ENCODE measurements around the gene UQCR11.
"Not testable (repeated sequence)": the region's sequence is repeated elsewhere in the genome, so short reads cannot be mapped to it uniquely, and the experiment has no call there.

Gene UQCR11

DNA sequence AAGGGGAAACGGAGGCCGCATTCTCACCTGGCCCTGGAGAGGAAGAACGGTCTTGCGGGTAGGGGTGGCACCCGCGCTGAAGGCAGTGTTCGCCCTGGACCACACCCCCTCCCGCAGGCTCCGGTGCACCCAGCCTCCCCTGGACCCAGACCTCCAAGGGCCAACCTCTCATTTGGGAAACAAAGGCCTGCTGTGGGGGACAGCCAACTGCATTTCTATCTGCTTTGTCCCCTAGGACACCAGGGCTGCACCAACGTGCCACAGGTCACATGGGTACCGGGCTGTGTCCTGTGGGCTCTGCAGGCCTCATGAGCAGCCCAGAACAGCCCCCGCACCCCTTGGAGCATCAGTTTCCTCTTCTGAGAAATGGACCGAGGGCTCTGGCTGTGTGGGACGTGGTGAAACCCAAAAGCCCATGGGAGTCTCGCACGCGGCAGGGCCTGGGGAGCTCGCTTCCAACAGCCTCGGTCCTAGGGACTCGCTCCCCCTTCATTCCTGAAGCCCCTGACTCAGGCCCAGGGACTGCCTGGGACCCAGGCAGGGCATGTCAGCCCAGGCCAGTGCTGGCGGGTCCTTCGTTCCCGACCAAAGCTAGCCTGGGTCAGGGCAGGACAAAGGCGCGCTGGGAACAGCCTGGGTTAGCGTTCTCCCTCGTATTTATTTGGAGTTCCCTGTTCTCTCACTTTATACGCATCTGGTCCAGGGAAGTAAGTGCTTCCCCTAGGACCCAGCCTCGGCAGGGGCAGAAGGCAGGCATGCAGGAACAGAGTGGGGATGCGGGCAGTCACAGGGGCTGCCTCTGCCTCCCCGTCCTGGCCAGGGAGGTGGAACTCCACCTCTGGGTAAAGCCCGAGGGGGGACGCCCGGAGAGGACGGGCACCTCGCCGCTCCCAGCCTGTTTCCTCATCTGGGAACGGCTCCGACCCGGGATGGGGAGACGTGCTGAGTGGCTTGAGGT lies 42.5 kb upstream of the UQCR11 start:
- Mint-ChIP-seq H3K27ac (ENCODE audit: low read depth) (no peak overlapping the region), H3K27me3 (no peaks in the 10 kb centered on the region), H3K9me3 (no peaks in the 10 kb centered on the region), H3K36me3 (ENCODE audit: insufficient read depth) (peaks cover 24% of the 10 kb centered on the region), H3K4me3 (no peak overlapping the region), H3K4me1 (peaks cover 31% of the 10 kb centered on the region)
- ATAC-seq (replicated peaks; ENCODE audit: extremely low read depth, poor library complexity, severe bottlenecking) (no peak), DNase-seq (ENCODE audit: low spot score in 2 of 2) (no peak)

DNA sequence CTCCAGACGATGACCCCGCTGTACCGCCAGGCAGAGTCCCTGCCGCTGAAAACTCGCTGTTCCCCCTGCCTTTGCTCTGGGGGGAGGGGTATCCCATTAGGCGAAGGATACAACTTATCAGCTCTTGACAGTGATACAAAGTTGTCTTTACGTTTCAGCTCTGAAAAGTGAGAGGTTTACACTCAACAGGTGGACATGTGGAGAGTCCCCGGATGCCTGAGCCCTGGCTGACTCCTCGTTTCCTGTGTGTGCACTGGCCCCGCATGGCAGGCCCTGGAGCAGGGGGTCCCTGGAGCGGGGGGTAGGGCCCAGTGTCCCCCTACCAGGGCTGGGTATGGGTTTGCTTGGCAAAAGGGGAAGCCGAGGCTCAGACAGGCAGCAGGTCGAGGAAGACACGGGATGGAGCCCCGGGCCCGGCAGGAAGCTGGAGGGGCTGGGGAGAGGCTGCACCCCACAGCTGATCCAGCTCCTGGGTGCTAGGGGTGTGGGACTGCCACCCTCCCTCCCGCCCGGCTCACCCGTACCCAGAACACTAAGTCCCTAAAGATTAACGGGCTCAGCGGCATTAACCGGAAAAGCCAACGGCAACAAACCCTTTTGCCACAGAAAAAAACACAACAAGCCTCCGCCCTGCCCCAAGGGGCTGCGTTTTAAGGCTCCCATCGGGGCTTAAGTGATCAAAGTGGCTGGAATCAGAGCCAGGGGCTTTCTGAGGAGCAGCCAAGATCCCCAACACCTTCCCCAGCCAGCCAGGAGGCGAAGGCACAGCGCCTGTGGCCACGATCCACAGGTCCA lies 41.6 kb upstream of the UQCR11 start:
- H3K36me3 Mint-ChIP-seq (ENCODE audit: insufficient read depth) = peaks cover 25% of the 10 kb centered on the region
- no peaks in the 10 kb centered on the region for H3K27me3 Mint-ChIP-seq
- no peaks in the 10 kb centered on the region for H3K9me3 Mint-ChIP-seq
- peaks cover 31% of the 10 kb centered on the region for H3K4me1 Mint-ChIP-seq
- H3K27ac Mint-ChIP-seq (ENCODE audit: low read depth) = no peak overlapping the region
- ATAC-seq (replicated peaks; ENCODE audit: extremely low read depth, poor library complexity, severe bottlenecking) (no peak), DNase-seq (ENCODE audit: low spot score in 2 of 2) (no peak)
- H3K4me3 Mint-ChIP-seq = no peak overlapping the region

DNA sequence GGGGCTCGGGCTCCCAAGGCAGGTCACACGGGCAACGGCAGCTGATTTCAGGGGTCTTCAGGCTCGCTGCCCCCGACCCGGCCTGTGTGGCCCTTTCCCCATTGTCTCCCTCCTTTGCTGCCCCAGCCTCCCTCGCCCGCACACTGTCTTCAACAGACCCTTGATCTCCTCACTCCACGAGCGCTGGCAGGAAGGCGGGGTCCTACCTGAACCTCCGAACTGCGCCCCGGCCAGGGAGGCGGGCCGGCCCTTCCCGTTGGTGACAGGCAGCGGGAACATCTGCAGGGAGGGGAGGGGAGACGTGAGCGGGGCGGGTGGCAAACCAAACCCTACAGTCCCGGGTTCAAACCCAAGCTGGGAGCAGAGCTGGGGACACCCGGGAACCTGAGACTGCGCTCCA lies 40.9 kb upstream of the UQCR11 start:
- Mint-ChIP-seq H3K27ac (ENCODE audit: low read depth) (no peak overlapping the region), H3K4me3 (no peak overlapping the region), H3K27me3 (no peaks in the 10 kb centered on the region), H3K4me1 (peaks cover 27% of the 10 kb centered on the region), H3K9me3 (no peaks in the 10 kb centered on the region), H3K36me3 (ENCODE audit: insufficient read depth) (peaks cover 28% of the 10 kb centered on the region)
- ATAC-seq (replicated peaks; ENCODE audit: extremely low read depth, poor library complexity, severe bottlenecking) = no peak
- no peak for DNase-seq (ENCODE audit: low spot score in 2 of 2)

DNA sequence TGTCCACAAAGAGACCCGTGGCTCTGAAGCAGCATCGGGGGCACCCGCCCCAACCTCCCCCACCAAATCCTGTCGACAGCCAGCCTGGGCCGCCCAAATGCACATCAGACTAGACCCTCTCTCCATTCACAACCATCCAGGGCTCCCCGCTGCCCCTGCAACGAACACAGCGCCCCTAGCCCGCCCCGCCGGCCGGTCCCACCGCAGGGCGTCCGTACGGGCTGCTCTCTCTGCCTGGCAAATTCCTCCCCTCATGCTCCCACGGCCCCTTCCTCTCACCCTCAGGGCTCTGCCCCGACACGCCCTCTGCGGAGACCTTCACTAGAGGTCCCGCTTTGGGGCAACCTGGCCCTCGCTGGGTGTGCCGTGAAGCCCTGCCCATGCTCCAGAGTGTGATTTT lies 40.0 kb upstream of the UQCR11 start:
- H3K36me3 Mint-ChIP-seq (ENCODE audit: insufficient read depth) = peaks cover 25% of the 10 kb centered on the region
- H3K27ac Mint-ChIP-seq (ENCODE audit: low read depth) = no peak overlapping the region

DNA sequence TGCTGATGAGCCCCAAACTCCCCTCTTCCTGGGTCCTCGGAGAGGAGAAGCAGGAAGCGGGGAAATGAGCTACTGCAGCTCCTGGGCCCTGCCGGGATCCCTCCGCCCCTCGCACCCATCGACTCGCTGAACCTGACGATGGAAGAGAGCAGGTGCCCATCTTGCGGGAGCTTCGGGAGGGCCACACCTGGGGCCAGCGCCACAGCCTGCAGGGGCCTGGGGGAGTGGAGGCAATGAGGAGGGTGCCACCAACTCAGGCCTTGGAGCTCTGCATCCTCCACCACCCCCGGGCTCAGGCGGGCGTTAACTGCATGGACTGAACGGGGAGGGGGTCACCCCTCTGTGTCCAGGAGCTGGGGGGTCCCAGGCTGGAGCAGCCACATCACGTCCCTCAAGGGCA lies 38.8 kb upstream of the UQCR11 start:
- DNase-seq (ENCODE audit: low spot score in 2 of 2) (no peak), ATAC-seq (replicated peaks; ENCODE audit: extremely low read depth, poor library complexity, severe bottlenecking) (no peak)
- H3K9me3 Mint-ChIP-seq = no peaks in the 10 kb centered on the region
- H3K27ac Mint-ChIP-seq (ENCODE audit: low read depth) = no peak overlapping the region
- no peak overlapping the region for H3K4me3 Mint-ChIP-seq
- H3K4me1 Mint-ChIP-seq = peaks cover 15% of the 10 kb centered on the region
- peaks cover 28% of the 10 kb centered on the region for H3K36me3 Mint-ChIP-seq (ENCODE audit: insufficient read depth)
- H3K27me3 Mint-ChIP-seq = no peaks in the 10 kb centered on the region

More for the DNA sequence above, 40.0 kb upstream of the UQCR11 start:
- Mint-ChIP-seq H3K9me3 (no peaks in the 10 kb centered on the region), H3K27me3 (no peaks in the 10 kb centered on the region), H3K4me1 (peaks cover 19% of the 10 kb centered on the region), H3K4me3 (no peak overlapping the region)
- DNase-seq (ENCODE audit: low spot score in 2 of 2) (no peak), ATAC-seq (replicated peaks; ENCODE audit: extremely low read depth, poor library complexity, severe bottlenecking) (no peak)

DNA sequence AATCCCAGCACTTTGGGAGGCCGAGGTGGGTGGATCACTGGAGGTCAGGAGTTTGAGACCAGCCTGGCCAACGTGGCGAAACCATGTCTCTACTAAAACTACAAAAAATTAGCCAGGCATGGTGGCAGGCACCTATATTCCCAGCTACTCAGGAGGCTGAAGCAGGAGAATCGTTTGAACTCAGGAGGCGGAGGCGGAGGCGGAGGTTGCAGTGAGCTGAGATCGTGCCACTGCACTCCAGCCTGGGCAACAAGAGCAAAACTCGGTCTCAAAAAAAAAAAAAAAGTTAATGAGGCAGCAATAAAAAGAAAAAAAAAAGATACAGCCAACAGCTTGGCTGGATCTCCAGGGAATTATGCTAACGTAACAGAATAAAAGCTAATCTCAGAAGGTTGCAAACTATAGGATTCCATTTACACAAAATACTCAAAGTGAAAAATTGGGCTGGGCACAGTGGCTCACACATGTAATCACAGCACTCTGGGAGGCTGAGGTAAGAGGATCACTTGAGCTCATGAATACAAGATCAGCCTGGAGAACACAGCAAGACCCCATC lies 35.7 kb upstream of the UQCR11 start:
- peaks cover 25% of the 10 kb centered on the region for H3K36me3 Mint-ChIP-seq (ENCODE audit: insufficient read depth)
- not testable (repeated sequence) for H3K4me1 Mint-ChIP-seq; H3K27ac Mint-ChIP-seq (ENCODE audit: low read depth); H3K9me3 Mint-ChIP-seq; H3K4me3 Mint-ChIP-seq; H3K27me3 Mint-ChIP-seq; ATAC-seq (replicated peaks; ENCODE audit: extremely low read depth, poor library complexity, severe bottlenecking); DNase-seq (ENCODE audit: low spot score in 2 of 2)

DNA sequence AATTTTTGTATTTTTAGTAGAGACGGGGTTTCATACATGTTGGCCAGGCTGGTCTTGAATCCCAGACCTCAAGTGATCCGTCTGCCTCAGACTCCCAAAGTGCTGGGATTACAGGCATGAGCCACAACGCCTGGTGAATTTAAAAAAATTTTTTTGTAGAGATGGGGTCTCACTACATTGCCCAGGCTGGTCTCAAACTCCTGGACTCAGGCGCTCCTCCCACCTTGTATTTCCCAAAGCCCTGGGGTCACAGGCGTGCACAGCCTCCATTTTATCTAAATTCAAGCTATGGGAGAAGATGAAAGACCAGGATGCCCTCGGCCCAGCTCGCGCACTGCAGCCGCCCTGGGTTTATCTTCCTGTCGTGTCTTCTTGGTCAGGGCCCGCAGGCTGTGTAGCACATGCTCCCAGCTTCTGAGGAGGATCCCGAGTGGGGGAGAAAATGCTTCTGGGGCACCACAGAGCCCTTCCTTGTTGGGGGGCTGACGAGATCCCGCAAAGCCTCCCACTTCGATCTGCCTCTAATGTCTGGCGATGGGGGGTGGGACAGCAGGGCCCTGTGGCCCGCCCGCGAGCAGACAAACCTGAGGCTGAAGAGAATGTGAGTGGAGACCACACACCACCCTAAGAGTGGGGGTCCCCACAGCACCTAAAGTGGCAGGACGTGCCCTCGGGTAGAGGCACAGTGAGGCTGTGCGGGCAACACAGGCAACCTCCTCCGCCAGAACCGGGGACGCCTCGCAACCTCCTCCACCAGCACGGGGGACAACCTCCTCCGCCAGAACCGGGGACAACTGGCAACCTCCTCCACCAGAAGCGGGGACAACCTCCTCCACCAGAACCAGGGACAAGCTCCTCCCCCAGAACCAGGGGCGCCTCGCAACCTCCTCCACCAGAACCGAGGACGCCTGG lies 31.3 kb upstream of the UQCR11 start:
- no peaks in the 10 kb centered on the region for H3K27me3 Mint-ChIP-seq
- ATAC-seq (replicated peaks; ENCODE audit: extremely low read depth, poor library complexity, severe bottlenecking) (no peak), DNase-seq (ENCODE audit: low spot score in 2 of 2) (no peak)
- peaks cover 13% of the 10 kb centered on the region for H3K36me3 Mint-ChIP-seq (ENCODE audit: insufficient read depth)
- no peaks in the 10 kb centered on the region for H3K9me3 Mint-ChIP-seq
- no peak overlapping the region for H3K4me3 Mint-ChIP-seq
- H3K27ac Mint-ChIP-seq (ENCODE audit: low read depth) = no peak overlapping the region
- peaks cover 9% of the 10 kb centered on the region for H3K4me1 Mint-ChIP-seq

DNA sequence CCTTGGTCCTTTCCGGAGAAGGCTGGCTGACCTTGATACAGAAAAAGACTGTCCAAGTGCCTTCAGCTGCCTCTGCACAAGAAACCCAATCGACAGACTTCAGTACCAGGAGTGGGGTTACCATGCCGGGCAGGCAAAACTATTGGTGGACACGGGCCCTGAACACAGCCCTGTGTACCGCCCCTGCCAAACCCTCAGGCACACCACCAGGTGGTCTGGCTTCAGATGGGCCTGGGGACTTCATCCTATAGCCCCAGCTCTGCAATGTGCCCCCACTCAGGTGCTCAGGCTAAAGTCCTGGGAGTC lies 29.6 kb upstream of the UQCR11 start:
- ATAC-seq (replicated peaks; ENCODE audit: extremely low read depth, poor library complexity, severe bottlenecking) (no peak), DNase-seq (ENCODE audit: low spot score in 2 of 2) (no peak)
- Mint-ChIP-seq H3K36me3 (ENCODE audit: insufficient read depth) (peaks cover 7% of the 10 kb centered on the region), H3K9me3 (no peaks in the 10 kb centered on the region), H3K4me3 (no peak overlapping the region), H3K27ac (ENCODE audit: low read depth) (no peak overlapping the region), H3K27me3 (no peaks in the 10 kb centered on the region), H3K4me1 (peaks cover 9% of the 10 kb centered on the region)

DNA sequence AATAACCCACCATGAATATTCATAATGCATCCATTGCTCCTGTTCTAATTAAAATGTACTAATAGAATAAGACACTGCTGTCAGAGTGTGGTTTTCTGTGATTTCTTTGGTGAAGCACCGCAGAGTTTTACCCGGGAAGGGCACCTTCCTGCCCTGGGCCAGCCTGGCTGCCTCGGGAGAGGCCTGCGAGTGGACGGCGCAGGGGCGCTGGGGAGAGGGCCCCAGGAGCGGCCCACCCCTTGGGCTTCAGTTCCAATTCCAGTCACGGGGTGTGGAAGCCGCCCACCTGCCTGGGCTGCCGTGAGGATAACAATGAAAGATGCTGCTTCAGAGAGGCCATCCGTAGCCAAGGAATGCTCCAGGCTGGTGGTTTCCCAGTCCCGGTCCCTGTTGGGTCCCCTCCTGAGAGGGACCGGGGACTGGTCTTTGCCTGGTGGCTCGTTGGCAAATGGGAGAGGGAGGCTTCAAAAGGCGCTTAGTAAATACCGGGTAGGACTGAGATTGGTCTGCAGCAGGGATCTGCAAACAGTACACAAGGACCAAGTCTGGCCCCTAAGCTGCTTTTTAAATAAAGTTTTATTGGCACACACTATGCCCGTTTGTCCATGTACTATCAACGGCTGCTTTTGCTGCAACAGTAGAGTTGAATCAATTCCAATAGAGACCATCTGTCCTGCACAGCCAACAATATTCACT lies 29.1 kb upstream of the UQCR11 start:
- peaks cover 6% of the 10 kb centered on the region for H3K36me3 Mint-ChIP-seq (ENCODE audit: insufficient read depth)
- H3K4me3 Mint-ChIP-seq = no peak overlapping the region
- H3K27ac Mint-ChIP-seq (ENCODE audit: low read depth) = peak overlapping the region; percentile 35

DNA sequence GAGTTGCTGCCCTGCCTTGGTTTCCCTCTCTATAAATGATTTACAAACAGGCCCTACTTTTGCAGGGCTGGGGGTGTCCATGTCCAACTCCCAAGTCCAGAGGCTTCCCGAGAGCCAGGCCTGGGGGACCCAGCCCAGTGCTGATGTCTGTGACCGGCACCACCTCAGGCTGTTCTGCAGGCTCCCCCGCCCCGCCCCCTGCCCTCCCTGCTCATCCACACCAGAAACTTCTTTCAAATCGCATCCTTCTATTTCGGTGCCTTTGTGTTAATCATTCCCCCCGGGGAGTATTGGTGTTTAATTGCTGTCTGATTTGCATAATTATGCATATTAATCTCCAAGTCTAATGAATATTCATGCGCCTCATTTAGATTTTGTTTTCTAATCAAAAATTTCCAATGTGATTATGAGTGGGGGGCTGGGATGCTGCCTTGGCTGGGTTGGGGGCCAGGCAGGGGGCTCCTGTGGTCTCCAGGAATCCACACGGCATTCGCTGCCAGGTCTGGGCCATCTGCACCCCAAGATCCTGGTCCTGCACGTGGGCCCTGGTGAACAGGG lies 28.1 kb upstream of the UQCR11 start:
- DNase-seq (ENCODE audit: low spot score in 2 of 2) = no peak
- ATAC-seq (replicated peaks; ENCODE audit: extremely low read depth, poor library complexity, severe bottlenecking) = no peak
- H3K27ac Mint-ChIP-seq (ENCODE audit: low read depth) = peak overlapping the region; percentile 35
- H3K4me1 Mint-ChIP-seq = peaks cover 9% of the 10 kb centered on the region
- no peaks in the 10 kb centered on the region for H3K9me3 Mint-ChIP-seq
- no peaks in the 10 kb centered on the region for H3K27me3 Mint-ChIP-seq
- peaks cover 5% of the 10 kb centered on the region for H3K36me3 Mint-ChIP-seq (ENCODE audit: insufficient read depth)
- no peak overlapping the region for H3K4me3 Mint-ChIP-seq

More for the DNA sequence above, 29.1 kb upstream of the UQCR11 start:
- H3K27me3 Mint-ChIP-seq = no peaks in the 10 kb centered on the region
- no peak for DNase-seq (ENCODE audit: low spot score in 2 of 2)
- H3K9me3 Mint-ChIP-seq = no peaks in the 10 kb centered on the region
- H3K4me1 Mint-ChIP-seq = peaks cover 9% of the 10 kb centered on the region
- ATAC-seq (replicated peaks; ENCODE audit: extremely low read depth, poor library complexity, severe bottlenecking) = no peak

DNA sequence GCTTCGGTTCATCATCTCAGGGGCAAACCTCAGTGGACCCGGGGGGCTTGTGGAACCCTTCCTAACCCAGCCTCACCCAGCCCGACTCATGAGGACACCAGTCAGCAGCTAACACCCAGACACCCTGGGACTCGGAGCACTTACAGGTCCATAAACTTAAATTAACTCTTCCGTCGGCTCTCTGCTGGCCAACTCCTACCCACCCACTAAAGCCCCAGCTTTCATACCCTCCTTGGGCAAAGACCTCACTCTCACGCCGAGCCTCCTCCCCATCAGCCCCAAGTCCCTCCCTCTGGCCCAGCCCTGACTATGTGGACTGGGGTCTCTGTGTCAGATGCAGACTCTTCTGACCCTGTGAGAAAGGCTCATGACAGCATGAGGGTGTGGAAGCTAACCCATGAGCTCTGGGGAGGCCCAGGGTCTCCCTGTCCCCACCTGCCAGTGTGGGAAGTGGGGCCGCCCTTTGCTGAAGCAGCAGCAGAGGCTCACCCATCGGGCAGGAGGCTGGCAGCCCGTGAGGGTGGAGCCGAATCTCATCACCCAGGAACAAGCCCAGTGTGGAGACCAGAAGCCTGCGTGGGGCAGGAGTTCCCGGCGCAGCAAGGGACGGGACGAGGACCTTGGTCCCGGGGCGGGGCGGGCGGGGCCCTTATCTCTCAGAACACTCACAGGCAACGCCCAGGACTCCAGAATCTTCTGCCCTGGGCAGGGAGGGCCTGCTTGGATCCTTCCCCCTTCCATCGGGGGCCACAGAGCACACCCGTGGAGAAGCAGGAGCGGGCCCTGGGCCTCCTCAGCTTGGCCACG lies 27.4 kb upstream of the UQCR11 start:
- ATAC-seq (replicated peaks; ENCODE audit: extremely low read depth, poor library complexity, severe bottlenecking) (no peak), DNase-seq (ENCODE audit: low spot score in 2 of 2) (no peak)
- no peaks in the 10 kb centered on the region for H3K27me3 Mint-ChIP-seq
- H3K4me3 Mint-ChIP-seq = no peak overlapping the region
- no peaks in the 10 kb centered on the region for H3K9me3 Mint-ChIP-seq
- no peak overlapping the region for H3K27ac Mint-ChIP-seq (ENCODE audit: low read depth)
- H3K4me1 Mint-ChIP-seq = peaks cover 9% of the 10 kb centered on the region
- peaks cover 5% of the 10 kb centered on the region for H3K36me3 Mint-ChIP-seq (ENCODE audit: insufficient read depth)
